Lower leg skin (tissue), 4 donors: Measurements from ENCODE around the gene MYBL2. TPM values are rescaled to one million over a fixed set of nuclear protein-coding genes. Genes with fewer than 3 reads are reported as not detected.

Source experiments
- DNase-seq, 2 donors: peaks; one replicate each; pipeline ENCODE4 v3.0.0-alpha.2; 2019; ENCODE audit warnings: low spot score in 2 of 2
- H3K4me3 ChIP-seq: fragments of 200-600 bp; sonication (generic); 2 replicates; pipeline ENCODE4 v1.5.1; 2017; ENCODE audit warnings: mild to moderate bottlenecking, low read depth; ENCODE audit not compliant: poor library complexity, severe bottlenecking
- POLR2A ChIP-seq, 2 donors: fragments of 450-650 bp; IDR thresholded peaks; one replicate each; pipeline ENCODE4 v1.6.1; 2016 to 2017; ENCODE audit warnings: antibody characterized with exemption in 2 of 2, mild to moderate bottlenecking in 1 of 2, moderate library complexity in 1 of 2
- WGBS, 2 donors: methylation state at CpG; one replicate each; pipeline ENCODE4 v1.1.5; 2018; 5-methylcytosine and 5-hydroxymethylcytosine counted together
- intact Hi-C: fragments of 100-400 bp; cut with DNase I; formaldehyde crosslinking; loops from one replicate; pipeline ENCODE4 v1.15.0; 2023; ENCODE audit warnings: low total_unique reads
- total RNA-seq, 4 donors: library from RNA; depleted of rRNA; stranded (reverse); fragments of >200 nt; gene quantifications; one replicate each; pipeline ENCODE4 v1.1.0, GENCODE V29; 2016
- TF ChIP-seq, protein P1 (sequence below), 3 donors: fragments of 450-650 bp; IDR thresholded peaks; one replicate each; pipeline ENCODE4 v1.5.1; 2016; ENCODE audit warnings: antibody characterized with exemption in 3 of 3, mild to moderate bottlenecking in 3 of 3, moderate library complexity in 2 of 3

The MYBL2 gene
- total RNA-seq, 4 donors from 2014 or later = 0.19 to 1.2 (median 0.71) TPM

DNA sequence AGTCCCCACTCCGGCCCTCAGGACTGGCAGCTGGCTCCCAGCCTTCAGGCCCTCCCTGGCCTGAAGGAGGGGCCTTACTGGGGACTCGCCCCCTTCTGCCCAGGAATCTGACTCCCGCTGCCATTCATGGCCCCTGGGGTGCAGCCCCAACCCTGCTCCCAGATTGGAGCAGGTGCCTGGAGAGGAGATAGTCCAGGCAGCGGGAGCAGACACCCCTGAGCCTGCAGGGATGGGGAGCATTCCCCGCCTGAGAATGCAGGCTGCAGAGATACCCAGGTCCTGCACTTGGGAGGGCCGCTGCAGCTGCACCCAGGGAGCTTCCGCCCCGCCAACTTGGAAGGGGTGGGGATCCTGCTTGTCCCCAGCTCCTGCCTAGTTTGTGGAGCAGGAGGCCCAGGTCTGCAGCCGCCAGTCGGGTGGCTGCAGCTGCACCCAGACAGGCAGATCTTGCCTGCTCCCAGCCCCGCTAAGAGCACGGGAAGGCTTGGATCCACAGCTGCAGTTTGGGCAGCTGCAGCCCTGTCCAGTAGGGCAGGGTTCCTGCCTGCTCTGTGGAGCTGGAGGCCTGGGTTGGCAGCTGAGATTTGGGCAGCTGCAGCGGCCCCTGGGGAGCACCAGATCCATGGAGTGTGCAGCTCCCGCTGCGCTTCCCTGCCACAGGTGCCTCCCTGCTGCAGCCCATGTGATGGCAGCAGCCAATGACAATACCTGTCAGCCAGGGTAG, 54.7 kb downstream of the MYBL2 start:
- WGBS, 2 donors = 30 to 40% methylated on average over 6 to 15 of the region's 15 CpGs
- H3K4me3 ChIP-seq = no peak overlapping the region
- intact Hi-C loops = no loop called here
- TF ChIP-seq, protein P1, sequence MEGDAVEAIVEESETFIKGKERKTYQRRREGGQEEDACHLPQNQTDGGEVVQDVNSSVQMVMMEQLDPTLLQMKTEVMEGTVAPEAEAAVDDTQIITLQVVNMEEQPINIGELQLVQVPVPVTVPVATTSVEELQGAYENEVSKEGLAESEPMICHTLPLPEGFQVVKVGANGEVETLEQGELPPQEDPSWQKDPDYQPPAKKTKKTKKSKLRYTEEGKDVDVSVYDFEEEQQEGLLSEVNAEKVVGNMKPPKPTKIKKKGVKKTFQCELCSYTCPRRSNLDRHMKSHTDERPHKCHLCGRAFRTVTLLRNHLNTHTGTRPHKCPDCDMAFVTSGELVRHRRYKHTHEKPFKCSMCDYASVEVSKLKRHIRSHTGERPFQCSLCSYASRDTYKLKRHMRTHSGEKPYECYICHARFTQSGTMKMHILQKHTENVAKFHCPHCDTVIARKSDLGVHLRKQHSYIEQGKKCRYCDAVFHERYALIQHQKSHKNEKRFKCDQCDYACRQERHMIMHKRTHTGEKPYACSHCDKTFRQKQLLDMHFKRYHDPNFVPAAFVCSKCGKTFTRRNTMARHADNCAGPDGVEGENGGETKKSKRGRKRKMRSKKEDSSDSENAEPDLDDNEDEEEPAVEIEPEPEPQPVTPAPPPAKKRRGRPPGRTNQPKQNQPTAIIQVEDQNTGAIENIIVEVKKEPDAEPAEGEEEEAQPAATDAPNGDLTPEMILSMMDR (IDR thresholded peaks at IDR 0.05) = no peak
- TF ChIP-seq POLR2A (IDR thresholded peaks at IDR 0.05) = no peak
- DNase-seq = no peak

DNA sequence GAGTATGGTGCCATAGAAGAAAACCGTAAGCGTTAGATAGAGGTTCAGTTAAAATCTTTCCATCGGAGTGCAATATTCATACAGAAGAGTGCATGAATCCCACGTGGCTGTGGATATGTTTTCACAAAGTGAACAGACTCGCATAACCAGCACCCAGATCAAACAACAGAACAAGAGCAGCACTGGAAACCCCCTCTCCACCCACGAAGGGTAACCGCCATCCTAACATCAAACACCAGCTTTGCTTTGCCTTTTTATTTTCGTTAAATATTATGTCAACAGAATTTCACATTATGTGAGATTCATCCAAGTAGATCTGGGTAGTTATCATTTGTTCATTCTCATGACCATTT, 55.2 kb downstream of the MYBL2 start:
- WGBS, 2 donors = 31 to 40% methylated on average over 8 of the region's 8 CpGs
- DNase-seq = no peak
- TF ChIP-seq, protein P1 (IDR thresholded peaks at IDR 0.05) = no peak
- TF ChIP-seq POLR2A (IDR thresholded peaks at IDR 0.05) = no peak
- H3K4me3 ChIP-seq = no peak overlapping the region
- intact Hi-C loops = no loop called here

DNA sequence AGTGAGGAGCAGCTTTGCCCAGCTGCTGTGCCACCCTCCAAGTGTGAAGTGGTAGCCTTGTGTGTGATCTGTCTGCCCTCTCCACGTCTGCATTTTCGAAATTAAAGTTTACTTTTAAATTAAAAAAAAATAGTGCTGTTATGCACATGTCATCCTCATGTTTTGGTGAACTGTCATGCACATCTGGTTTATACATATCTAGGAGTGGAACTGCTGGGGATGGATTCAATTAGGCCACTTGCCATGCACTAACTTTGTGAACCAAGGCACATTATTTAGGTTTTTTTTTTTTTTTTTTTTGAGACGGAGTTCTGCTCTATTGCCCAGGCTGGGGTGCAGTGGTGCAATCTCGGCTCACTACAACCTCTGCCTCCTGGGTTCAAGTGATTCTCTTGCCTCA, 56.3 kb downstream of the MYBL2 start:
- DNase-seq = no peak
- H3K4me3 ChIP-seq = no peak overlapping the region
- WGBS, 2 donors = 54 to 60% methylated on average over 4 of the region's 4 CpGs
- intact Hi-C loops = no loop called here
- TF ChIP-seq POLR2A (IDR thresholded peaks at IDR 0.05) = no peak
- TF ChIP-seq, protein P1 (IDR thresholded peaks at IDR 0.05) = no peak

DNA sequence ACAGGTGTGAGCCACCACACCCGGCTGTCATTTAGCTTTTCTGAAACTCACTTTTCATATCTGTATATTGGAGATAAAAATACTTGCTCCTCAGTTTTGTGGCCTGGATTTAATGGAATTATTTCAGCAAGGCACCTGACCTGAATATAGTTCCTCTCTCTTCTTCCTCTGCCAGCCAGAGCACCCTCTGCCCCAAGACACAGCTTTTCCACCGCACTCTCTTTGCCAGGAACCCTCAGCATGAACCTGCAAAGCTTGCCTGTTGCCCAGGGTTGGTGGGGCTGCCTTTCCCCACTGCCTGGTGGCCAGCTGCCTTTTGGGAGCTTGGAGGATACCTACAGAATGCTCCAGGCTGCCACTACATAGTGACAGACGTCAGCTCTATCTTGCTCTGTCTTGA, 56.8 kb downstream of the MYBL2 start:
- TF ChIP-seq, protein P1 (IDR thresholded peaks at IDR 0.05) = no peak
- TF ChIP-seq POLR2A (IDR thresholded peaks at IDR 0.05) = no peak
- intact Hi-C loops = no loop called here
- no peak overlapping the region for H3K4me3 ChIP-seq
- WGBS, 2 donors = 80 to 86% methylated on average over 3 of the region's 3 CpGs
- no peak for DNase-seq

DNA sequence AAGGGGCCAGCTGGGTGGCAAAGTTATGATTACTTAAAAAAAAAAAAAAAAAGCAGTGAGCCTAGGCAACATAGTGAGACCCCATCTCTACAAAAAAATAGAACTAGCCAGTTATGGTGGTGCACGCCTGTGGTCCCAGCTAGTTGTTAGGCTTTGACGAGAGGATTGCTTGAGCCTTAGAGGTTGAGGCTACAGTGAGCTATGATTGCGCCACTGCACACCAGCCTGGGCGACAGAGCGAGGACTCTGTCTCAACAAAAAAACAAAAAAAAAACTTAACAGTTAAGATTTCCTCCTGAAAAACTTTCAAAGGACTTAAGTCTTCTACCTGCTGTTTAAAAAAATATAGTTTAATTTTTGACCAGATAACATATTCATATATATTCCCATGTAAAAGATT, 57.5 kb downstream of the MYBL2 start:
- intact Hi-C loops = no loop called here
- H3K4me3 ChIP-seq = no peak overlapping the region
- 96 to 98% methylated on average over 5 of the region's 5 CpGs for WGBS, 2 donors
- no peak for TF ChIP-seq POLR2A (IDR thresholded peaks at IDR 0.05)
- TF ChIP-seq, protein P1 (IDR thresholded peaks at IDR 0.05) = no peak
- no peak for DNase-seq

DNA sequence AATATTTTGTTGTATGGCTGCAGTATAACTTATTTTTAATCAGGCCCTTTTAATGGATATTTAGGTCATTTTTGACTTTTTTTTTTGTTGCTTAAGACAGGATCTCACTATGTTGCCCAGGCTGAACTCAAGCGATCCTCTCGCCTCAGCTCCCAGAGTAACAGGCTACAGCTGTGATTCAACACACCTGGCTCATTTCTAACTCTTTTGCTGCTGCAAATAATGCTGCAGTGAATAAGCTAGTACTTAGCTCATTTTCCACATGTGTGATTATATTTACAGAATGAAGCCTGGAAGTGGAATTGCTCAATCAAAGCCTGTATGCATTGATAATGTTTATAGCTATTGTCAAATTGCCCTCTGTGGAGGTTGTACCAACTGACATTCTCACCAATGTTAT, 58.8 kb downstream of the MYBL2 start:
- no peak for DNase-seq
- WGBS, 2 donors = 97 to 98% methylated on average over 2 of the region's 2 CpGs
- H3K4me3 ChIP-seq = no peak overlapping the region
- TF ChIP-seq, protein P1 (IDR thresholded peaks at IDR 0.05) = no peak
- TF ChIP-seq POLR2A (IDR thresholded peaks at IDR 0.05) = no peak
- intact Hi-C loops = no loop called here
